Erythroblast (primary cell): ENCODE data around the gene SDHAF1.
A peak's percentile ranks its signal among the peaks of the same experiment; 100 is the strongest.

Experiments
- DNase-seq, 2 experiments: peaks; one replicate each; lab custom pipeline; 2025; lab: John Stamatoyannopoulos, UW
- GATA1 ChIP-seq: IDR thresholded peaks from 2 replicates; pipeline ENCODE4 v1.6.1; 2011; ENCODE audit warnings: low read depth, mild to moderate bottlenecking, control low read depth, low read length, moderate library complexity
- POLR2A ChIP-seq: IDR thresholded peaks from 2 replicates; pipeline ENCODE4 v1.6.1; 2011; ENCODE audit warnings: mild to moderate bottlenecking, low read length

The SDHAF1 gene

DNA sequence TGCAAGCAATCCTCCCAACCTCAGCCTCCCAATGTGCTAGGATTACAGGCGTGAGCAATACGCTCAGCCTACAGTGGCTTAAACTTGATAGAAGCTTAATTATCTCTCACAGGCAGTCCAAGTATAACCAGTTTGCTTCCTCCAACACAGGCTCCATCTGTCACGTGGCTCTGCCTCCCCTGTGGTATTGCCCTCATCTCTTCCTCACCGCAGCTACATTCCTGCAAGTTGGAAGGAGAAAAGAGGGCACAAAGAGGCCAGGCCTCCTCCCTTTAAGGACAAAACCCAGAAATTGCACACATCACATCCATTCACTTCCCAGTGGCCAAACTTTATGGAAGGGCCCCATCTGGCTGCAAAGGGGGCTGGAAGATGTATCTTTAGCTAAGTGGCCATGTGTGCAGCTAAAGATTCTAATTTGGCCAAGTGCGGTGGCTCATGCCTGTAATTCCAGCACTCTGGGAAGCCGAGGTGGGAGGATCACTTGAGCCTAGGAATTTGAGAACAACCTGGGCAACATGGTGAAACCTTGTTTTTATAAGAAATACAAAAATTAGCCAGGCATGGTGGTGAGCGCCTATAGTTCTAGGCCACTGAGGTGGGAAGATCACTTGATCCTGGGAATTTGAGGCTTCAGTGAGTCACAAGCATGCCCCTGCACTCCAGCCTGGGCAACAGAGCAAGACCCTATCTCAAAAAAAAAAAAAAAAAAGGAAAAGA lies 3.1 kb upstream of the SDHAF1 start:
- DNase-seq, result no peak
- no peak for TF ChIP-seq GATA1
- TF ChIP-seq POLR2A, result no peak

DNA sequence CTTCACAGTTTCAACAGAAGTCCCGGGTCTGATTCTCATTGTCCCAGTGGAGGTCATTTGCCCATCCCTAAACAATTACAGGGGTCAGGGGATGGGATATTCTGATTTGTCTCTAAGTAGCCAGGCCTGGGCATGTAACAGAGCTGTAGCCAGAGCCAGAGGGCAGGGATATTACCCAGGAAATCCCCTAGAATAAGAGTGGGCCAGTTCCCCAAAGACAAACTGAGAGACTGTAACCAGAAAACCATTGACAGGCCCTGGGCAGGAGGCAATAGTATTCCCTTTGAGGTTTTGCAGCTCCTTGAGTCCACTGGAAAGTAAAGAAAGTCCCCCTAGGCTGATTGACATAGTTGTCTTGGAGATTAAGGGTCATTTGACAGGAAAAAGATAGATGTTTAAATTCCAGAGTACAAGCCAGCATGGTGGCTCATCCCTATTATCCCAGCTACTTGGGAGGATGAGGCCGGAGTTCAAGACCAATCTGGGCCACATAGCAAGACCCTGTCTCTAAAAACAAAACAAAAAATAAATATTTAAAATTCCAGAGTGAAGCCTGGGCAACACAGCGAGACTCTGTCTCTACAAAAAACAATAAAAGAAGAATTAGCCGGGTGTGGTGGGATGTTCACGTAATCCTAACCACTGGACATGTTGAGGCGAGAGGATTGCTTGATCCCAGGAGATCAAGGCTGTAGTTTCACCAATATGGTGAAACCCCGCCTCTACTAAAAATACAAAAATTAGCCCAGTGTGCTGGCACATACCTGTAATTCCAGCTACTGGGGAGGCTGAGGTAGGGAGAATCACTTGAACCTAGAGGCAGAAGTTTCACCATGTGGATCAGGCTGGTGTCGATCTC lies 1.9 kb upstream of the SDHAF1 start:
- DNase-seq, result no peak
- TF ChIP-seq GATA1, result no peak
- TF ChIP-seq POLR2A, result no peak

DNA sequence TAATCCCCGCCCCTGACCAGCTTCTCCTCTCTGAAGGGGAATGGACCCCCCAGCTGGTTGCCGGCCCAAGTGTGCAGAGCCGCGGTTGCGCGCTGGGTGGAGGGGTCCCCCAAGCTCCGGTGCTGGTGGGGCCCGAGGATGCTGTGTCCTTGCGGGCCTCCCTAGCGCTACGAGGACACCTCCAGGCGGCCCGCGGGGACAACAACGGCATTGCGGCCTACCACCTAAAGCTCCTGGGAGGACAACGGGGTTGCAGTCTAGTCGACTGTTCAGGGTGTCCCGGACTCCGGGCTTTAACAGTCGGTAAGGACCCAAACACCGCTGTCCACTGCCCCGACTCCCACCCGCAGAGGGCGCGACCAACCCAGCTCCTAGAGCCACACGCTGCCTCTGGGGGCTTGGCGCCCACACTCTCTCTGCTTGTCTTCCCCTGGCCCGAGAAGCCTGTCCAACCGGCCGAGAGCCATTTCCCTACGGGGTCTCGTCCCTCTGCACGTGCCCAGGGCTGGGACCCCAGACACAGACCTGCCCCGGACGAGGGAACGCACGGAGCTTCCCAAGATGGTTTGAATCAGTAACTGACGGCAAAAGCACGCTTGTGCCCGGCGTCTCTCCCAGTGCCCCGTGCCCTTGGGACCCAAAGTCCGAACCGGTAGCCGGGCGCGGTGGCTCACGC lies 927 bp upstream of the SDHAF1 start:
- no peak for TF ChIP-seq POLR2A
- TF ChIP-seq GATA1, result no peak
- DNase-seq, result peak in 1 of 2 experiments; percentile 42

DNA sequence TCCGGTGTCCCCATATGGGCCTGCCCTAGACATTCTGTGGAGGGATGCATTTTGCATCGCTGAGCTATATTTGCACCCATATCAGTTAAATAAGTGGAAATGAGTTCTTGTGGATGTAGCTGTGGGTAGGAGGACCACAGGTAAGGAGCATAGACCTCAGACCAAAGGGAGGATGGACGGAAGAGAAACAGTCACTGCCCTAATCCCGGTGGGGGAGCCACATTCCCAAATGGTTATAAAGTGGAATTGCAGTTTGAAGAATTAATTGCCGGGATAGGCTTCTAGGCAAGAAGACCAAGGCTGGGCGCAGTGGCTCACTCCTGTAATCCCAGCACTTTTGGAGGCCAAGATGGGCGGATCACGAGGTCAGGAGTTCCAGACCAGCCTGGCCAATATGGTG lies 1.8 kb downstream of the SDHAF1 start:
- no peak for DNase-seq
- no peak for TF ChIP-seq POLR2A
- no peak for TF ChIP-seq GATA1

DNA sequence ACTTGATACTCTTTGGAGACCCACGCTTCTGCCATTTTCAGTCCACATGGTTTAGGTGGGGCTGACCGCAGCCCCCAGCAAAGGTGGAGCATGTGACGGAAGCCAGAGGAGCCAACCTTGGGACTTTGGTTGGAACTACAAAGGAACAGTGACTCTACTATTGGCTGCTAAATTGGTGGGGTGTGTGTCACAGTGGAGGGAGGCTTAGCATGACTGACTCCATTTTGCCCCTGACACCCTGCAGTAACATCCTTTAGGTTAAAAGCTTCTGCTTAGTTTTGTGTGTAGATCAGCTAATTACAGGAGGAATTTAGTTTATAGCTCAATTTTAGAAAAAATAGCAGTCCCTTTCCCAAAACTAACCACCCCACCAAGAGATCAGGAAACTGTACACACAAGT lies 6.6 kb downstream of the SDHAF1 start:
- DNase-seq, result no peak
- no peak for TF ChIP-seq POLR2A
- TF ChIP-seq GATA1, result no peak

DNA sequence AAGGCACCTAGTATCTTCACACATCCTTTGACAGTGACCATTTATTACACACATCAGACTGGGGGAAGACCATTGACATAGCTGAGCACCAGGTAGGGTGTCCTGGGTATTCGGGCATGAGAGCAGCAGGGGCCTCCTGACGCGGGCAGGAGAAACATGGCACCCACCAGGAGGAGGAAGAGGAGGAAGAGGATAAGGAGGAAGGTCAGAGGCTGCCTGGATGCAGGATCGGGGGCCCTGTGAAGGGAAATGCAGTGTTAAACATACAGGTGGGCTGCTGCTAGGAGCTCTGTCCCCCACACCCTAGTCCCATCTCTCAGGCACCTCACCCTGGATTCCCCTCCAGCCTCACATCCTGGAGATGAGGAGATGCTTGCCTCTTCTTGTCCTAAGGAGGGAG lies 8.3 kb downstream of the SDHAF1 start:
- TF ChIP-seq POLR2A (no peak), GATA1 (no peak)
- DNase-seq, result no peak

DNA sequence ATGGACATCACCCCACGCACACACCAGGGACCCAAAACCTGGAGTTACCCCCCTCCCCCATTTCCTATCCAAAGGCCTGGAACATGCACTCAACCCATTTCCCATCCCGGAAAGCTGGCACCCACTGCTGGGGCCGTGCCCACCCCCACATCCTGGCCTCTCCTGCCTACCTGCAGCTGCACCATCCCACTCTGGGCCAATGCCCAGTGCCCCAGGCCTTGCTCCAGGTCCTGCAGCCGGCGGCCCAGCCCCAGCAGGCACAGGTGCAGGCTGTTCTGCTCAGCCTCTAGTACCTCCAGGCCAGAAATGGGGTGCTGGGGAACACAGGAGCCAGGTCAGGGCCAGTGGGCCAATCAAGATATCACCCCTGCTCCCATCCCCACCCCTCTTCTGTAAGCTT lies 12.0 kb downstream of the SDHAF1 start:
- DNase-seq, result no peak
- no peak for TF ChIP-seq POLR2A
- no peak for TF ChIP-seq GATA1

DNA sequence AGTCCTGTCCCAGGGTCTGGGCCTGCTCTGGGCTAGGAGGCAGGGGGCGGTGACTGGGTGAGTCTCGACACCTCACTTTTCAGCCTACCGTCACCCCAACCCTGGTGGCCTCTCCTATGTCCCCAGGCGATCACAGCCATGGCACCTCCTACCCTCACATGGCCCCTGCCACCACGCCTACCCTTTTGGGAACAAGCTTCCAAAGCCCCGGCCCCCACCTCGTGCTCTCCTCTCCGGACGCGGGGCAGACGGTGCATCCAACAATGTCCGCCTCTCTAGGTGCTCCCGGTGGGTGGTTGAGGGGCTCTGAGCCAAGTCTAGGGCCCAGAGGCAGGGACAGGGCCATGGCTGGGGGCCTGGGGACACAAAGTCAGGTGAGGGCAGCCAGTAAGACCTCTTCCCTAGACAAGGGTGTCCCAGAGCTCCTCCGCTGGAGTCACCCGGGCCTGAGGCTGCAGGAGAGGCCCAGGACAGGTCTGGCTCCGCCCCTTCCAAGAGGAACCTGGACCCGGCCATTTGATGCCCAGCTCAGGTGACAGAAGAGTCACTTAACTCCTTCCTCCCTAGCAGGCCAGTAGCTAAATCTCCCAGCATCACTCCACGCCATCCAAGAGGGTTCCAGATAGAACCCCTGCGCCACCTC lies 13.5 kb downstream of the SDHAF1 start, which contains the start of gene SYNE4:
TSS of gene SYNE4 (minus strand) at position 478 of the 643 bp plus-strand sequence. CDS start at position 346, 132 bp downstream.
- TF ChIP-seq GATA1 (no peak), POLR2A (no peak)
- no peak for DNase-seq

DNA sequence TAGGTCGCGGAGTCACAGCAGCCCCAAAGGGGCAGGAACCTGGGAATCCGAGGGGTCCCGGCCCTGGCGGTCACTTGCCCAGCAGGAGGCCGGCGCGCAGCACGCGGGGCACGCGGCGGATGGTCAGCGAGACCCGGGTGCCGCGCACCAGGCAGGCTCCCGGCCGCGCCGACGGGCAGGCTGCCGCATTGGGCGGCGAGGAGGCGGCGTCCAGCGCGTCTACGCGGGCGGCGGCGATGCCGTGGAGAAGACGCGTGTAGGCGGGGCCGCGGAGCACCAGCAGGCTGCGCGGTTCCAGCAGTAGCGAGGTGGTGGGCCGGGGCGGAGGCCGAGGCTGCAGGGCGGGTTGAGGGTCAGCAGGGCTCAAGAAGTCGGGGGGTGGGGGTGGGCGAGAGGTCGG lies 14.2 kb downstream of the SDHAF1 start:
- TF ChIP-seq GATA1, result no peak
- TF ChIP-seq POLR2A, result no peak
- peak; percentile 69 for DNase-seq

DNA sequence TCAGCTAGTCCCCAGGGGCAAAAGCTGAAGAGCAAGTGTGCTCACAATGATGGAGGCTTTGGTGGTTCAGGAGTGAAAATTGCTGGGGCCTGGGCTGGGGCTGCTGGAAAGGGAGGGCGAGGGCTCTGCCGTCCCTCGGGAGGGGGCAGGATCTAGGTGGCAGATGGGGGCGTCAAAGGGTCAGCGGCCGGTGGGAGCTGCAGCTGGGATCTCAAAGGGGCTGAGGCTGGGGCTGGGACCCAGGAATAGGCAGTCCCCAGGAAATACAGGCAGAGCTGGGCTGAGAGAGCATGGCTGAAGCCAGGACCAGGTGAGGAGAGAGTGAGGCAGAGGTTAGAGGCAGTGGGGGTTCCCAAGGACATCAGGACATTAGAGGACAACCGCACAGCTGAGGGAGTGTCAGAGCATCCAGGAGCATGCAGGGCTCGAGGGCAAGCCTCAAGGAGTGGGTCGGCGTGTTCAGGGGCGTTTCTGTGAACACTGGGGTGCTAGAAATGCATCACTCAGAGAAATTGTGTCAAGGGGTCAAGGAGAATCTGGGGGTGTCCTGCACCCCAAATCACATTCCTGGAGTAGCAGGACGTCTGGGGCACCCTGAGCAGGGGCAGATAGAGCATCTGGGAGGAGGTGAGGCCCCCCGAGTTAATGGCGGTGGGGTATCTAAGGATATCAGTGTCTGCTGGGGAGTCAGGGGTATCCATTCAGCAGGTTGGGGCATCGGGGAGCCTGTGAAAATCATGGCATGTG lies 14.8 kb downstream of the SDHAF1 start:
- TF ChIP-seq POLR2A (no peak), GATA1 (no peak)
- no peak for DNase-seq

DNA sequence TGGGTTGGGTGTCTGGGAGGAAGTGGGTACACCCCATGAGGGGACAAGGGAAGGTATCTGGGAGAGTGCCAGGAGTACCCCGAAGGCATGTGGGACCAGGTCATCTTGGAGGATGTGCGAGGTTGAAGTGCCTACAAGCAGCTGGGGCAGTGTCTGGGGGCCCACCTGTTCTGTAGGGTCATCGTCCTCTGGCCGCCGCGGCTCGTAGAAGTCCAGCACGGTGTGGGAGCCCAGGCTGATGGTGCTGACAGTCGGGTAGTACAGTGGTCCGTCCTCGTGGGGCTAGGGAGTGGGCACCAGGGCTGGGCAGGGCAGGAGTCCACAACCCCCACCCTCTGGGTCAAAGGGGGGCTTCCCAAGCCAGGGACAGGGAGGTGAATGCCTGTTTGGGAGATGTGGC lies 15.4 kb downstream of the SDHAF1 start:
- no peak for TF ChIP-seq POLR2A
- TF ChIP-seq GATA1, result no peak
- DNase-seq, result no peak

DNA sequence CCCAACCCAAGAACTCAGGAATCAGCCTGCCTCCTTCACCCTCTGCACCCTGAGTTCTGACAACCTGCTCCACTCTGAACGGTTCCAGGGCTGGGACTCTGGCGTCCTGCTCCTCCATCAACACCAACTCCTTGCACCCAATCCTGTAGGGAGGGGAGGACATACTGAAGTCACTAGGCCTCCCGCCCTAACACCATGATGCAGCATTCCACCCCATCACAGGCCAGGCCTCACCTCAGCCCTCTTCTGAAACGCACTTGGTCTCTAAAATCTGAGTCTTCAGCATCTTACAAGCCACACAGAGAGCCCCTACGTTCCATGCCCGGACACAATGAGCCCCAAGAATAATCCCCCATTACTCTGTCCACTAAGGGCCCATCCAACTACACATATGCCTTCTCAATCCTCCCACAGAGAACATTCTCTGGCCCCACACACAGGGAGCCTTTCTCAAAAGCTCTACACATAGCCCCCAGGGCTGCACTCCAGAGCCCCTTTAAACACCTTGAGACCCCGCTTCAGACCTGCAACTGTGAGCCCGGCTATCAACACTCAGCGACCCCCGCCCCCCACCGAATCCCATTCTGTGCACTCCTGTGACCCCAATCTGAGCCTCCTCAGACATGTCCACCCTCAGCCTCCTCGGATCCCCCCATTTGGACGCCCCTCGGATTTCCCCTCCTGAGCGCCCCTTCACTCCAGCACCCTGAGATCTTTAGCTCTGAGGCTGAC lies 18.5 kb downstream of the SDHAF1 start:
- peak; percentile 71 to 75 for DNase-seq
- no peak for TF ChIP-seq GATA1
- no peak for TF ChIP-seq POLR2A
